ENCODE measurements around the gene ERF.

Gene ERF

GRCh38 chr19:42241279-42241678 is 13.6 kb downstream of the ERF start:
- no peak for DNase-seq (ENCODE audit: extremely low read depth, low read depth)
- no peak for TF ChIP-seq CTCF (IDR thresholded peaks at IDR 0.05; ENCODE audit: low read depth, low read length)

- TF ChIP-seq CTCF (IDR thresholded peaks at IDR 0.05; ENCODE audit: low read depth, low read length) = no peak
- DNase-seq (ENCODE audit: extremely low read depth, low read depth) = no peak
These were observed 15.2 kb downstream of the ERF start for GRCh38 chr19:42239544-42240220.

- DNase-seq (ENCODE audit: extremely low read depth, low read depth) = no peak
- no peak for TF ChIP-seq CTCF (IDR thresholded peaks at IDR 0.05; ENCODE audit: low read depth, low read length)
These were observed 19.7 kb downstream of the ERF start for GRCh38 chr19:42235181-42235580.

- DNase-seq (ENCODE audit: extremely low read depth, low read depth) = no peak
- no peak for TF ChIP-seq CTCF (IDR thresholded peaks at IDR 0.05; ENCODE audit: low read depth, low read length)
These were observed 20.6 kb downstream of the ERF start for GRCh38 chr19:42234364-42234763.

- TF ChIP-seq CTCF (IDR thresholded peaks at IDR 0.05; ENCODE audit: low read depth, low read length) = no peak
- DNase-seq (ENCODE audit: extremely low read depth, low read depth) = no peak
These were observed 21.1 kb downstream of the ERF start for GRCh38 chr19:42233678-42234292.

GRCh38 chr19:42233106-42233505 is 21.8 kb downstream of the ERF start:
- TF ChIP-seq CTCF (IDR thresholded peaks at IDR 0.05; ENCODE audit: low read depth, low read length) = no peak
- DNase-seq (ENCODE audit: extremely low read depth, low read depth) = no peak

- DNase-seq (ENCODE audit: extremely low read depth, low read depth) = no peak
- no peak for TF ChIP-seq CTCF (IDR thresholded peaks at IDR 0.05; ENCODE audit: low read depth, low read length)
These were observed 22.5 kb downstream of the ERF start for GRCh38 chr19:42232435-42232834.

Measured in AG09319 (cell line).